GM12873 (cell line): ENCODE results near the gene CTIF.

ENCODE experiments used
- CTCF ChIP-seq: IDR thresholded peaks from 2 replicates; pipeline ENCODE4 v1.5.1; 2012; ENCODE audit warnings: low read depth, mild to moderate bottlenecking, moderate library complexity, low read length, control low read depth; ENCODE audit not compliant: insufficient read depth; ENCODE audit errors: missing control alignments

The CTIF gene

GRCh38 chr18:48724939-48725338 is 186.1 kb downstream of the CTIF start:
- TF ChIP-seq CTCF, result no peak

- no peak for TF ChIP-seq CTCF
Measured at GRCh38 chr18:48725562-48725961, 186.7 kb downstream of the CTIF start.

GRCh38 chr18:48727681-48728080 is 188.8 kb downstream of the CTIF start:
- TF ChIP-seq CTCF, result no peak

- no peak for TF ChIP-seq CTCF
Measured at GRCh38 chr18:48728204-48728833, 189.5 kb downstream of the CTIF start.

- no peak for TF ChIP-seq CTCF
Measured at GRCh38 chr18:48729404-48729803, 190.6 kb downstream of the CTIF start.

GRCh38 chr18:48730010-48730409 is 191.2 kb downstream of the CTIF start:
- no peak for TF ChIP-seq CTCF

GRCh38 chr18:48732767-48733424 is 194.1 kb downstream of the CTIF start:
- TF ChIP-seq CTCF, result no peak
